ENCODE data around the gene E2F6. TPM values are rescaled to one million over a fixed set of nuclear protein-coding genes. Genes with fewer than 3 reads are reported as not detected.

The E2F6 gene
- total and polyA plus RNA-seq, 10 of the 15 experiments (the other 5 are each of a cell fraction or from before 2014, with no cell fraction given), result 4.2 to 15.5 (median 11.3) TPM

DNA sequence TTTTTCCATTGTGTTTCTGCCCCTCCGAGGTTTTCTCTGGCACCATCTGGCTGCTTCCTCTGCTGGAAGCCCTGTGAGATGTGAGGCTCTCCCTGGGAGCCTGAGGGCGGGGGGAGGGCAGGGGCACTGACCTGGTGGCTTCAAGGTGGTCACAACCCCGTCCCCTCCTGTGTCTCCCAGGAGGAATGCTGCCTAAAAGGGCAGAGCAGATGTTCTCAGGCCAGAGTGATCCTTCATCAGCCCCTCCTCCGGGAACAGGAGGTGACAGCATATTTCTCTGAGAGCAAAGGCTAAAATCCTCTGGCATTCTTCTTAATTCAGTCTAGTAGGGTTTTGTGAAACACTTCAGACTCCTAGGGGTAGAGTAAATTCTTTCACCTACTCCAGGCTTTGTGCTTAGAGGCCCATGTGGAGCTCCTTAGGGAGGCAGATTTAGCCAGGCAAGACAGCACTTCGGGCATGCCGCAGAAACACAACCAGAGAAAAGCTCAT is 49.6 kb upstream of the E2F6 start:
- intact Hi-C loops (cut with micrococcal nuclease; ENCODE audit: unreplicated experiment) (no loop called here), in situ Hi-C loops (cut with MboI) (no loop called here)
- no peaks in the 10 kb centered on the region for H3K9me3 ChIP-seq (replicated peaks; ENCODE audit: control insufficient read depth, insufficient read depth, low read length)
- H4K20me1 ChIP-seq (ENCODE audit: control insufficient read depth, insufficient read depth), result no peaks in the 10 kb centered on the region; the same call in 1 of the 2 replicates
- H3K27me3 ChIP-seq (replicated peaks in 1 of 2; ENCODE audit: control insufficient read depth in 2 of 2, insufficient read depth in 2 of 2, low read length in 1 of 2), result no peaks in the 10 kb centered on the region; a peak in 1 of 4 replicates
- ATAC-seq, result no peak
- FAIRE-seq, result no peak
- WGBS (ENCODE audit: insufficient coverage, insufficient replicate concordance, low lambda C conversion rate, missing lambda C conversion rate), result 48% methylated on average over 6 of the region's 6 CpGs
- no peak overlapping the region for H3K4me2 ChIP-seq (ENCODE audit: control insufficient read depth, insufficient read depth)
- no peak overlapping the region for H3K27ac ChIP-seq (ENCODE audit: control insufficient read depth, insufficient read depth)
- ChIA-PET POLR2A (no interaction called here), CTCF (no interaction called here), RAD21 (ENCODE audit: unreplicated experiment) (no interaction called here), SMC1A (ENCODE audit: uncharacterized antibody, unreplicated experiment) (no interaction called here)
- H3K4me3 ChIP-seq, result no peak overlapping the region
- no peaks in the 10 kb centered on the region for H3K4me1 ChIP-seq (ENCODE audit: control insufficient read depth, insufficient read depth, low read length)
- H2AFZ ChIP-seq (ENCODE audit: control insufficient read depth, low read depth, low read length), result no peak overlapping the region
- no TSS peak for BruUV-seq (replicated peaks)
- TF ChIP-seq CREM (IDR thresholded peaks at IDR 0.05; ENCODE audit: low read depth) (no peak), ZNF24 (IDR thresholded peaks at IDR 0.05) (no peak), CREB1 (IDR thresholded peaks at IDR 0.05; ENCODE audit: low read depth) (no peak), SMC3 (IDR thresholded peaks at IDR 0.05; ENCODE audit: borderline replicate concordance, low read length) (no peak), MEF2A (IDR thresholded peaks at IDR 0.05; ENCODE audit: insufficient read depth, low read depth, low read length) (no peak), ZNF274 (IDR thresholded peaks at IDR 0.05; ENCODE audit: insufficient read depth, insufficient read length) (no peak), TBL1XR1 (IDR thresholded peaks at IDR 0.05; ENCODE audit: low read depth, low read length) (no peak)
- H3K36me3 ChIP-seq (ENCODE audit: control insufficient read depth in 2 of 2, insufficient read depth in 2 of 2, low read length in 1 of 2), result no peaks in the 10 kb centered on the region
- H3K9ac ChIP-seq (ENCODE audit: control insufficient read depth, insufficient read depth, low read length), result no peak overlapping the region
- no peak for DNase-seq (ENCODE audit: low read depth, low spot score)
- H3K79me2 ChIP-seq (ENCODE audit: control insufficient read depth, insufficient read depth, low read length), result no peaks in the 10 kb centered on the region

DNA sequence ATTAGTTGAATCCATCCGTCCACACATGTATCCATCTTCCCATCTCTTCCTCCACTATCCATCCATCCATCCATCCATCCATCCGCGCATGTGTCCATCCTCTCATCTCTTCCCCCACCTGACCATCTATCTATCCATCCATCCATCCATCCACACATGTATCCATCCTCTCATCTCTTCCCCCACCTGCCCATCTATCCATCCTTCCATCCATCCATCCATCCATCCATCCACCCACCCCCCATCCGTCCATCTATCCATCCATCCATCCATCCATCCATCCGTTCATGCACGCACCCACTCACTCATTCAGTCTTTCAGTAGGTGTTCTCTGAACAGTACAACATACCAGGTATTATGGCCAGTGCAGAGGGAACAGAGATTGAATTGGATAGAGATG is 48.9 kb upstream of the E2F6 start:
- Histone ChIP-seq H3K4me1 (ENCODE audit: control insufficient read depth, insufficient read depth, low read length) (no peaks in the 10 kb centered on the region), H3K9me3 (replicated peaks; ENCODE audit: control insufficient read depth, insufficient read depth, low read length) (no peaks in the 10 kb centered on the region), H3K9ac (ENCODE audit: control insufficient read depth, insufficient read depth, low read length) (no peak overlapping the region), H3K79me2 (ENCODE audit: control insufficient read depth, insufficient read depth, low read length) (no peaks in the 10 kb centered on the region), H3K27ac (ENCODE audit: control insufficient read depth, insufficient read depth) (no peak overlapping the region), H3K4me3 (no peak overlapping the region), H4K20me1 (ENCODE audit: control insufficient read depth, insufficient read depth) (no peaks in the 10 kb centered on the region; the same call in 1 of the 2 replicates), H3K27me3 (replicated peaks in 1 of 2; ENCODE audit: control insufficient read depth in 2 of 2, insufficient read depth in 2 of 2, low read length in 1 of 2) (no peaks in the 10 kb centered on the region; a peak in 1 of 4 replicates), H3K36me3 (ENCODE audit: control insufficient read depth in 2 of 2, insufficient read depth in 2 of 2, low read length in 1 of 2) (no peaks in the 10 kb centered on the region), H3K4me2 (ENCODE audit: control insufficient read depth, insufficient read depth) (no peak overlapping the region), H2AFZ (ENCODE audit: control insufficient read depth, low read depth, low read length) (no peak overlapping the region)
- RAD21 ChIA-PET (ENCODE audit: unreplicated experiment), result no interaction called here
- intact Hi-C loops (cut with micrococcal nuclease; ENCODE audit: unreplicated experiment), result no loop called here
- 35% methylated on average over 6 of the region's 6 CpGs for WGBS (ENCODE audit: insufficient coverage, insufficient replicate concordance, low lambda C conversion rate, missing lambda C conversion rate)
- in situ Hi-C loops (cut with MboI), result no loop called here
- no peak for FAIRE-seq
- SMC1A ChIA-PET (ENCODE audit: uncharacterized antibody, unreplicated experiment), result no interaction called here
- POLR2A ChIA-PET, result no interaction called here
- CTCF ChIA-PET, result no interaction called here
- no peak for ATAC-seq
- no peak for DNase-seq (ENCODE audit: low read depth, low spot score)
- no TSS peak for BruUV-seq (replicated peaks)
- TF ChIP-seq, protein P1, sequence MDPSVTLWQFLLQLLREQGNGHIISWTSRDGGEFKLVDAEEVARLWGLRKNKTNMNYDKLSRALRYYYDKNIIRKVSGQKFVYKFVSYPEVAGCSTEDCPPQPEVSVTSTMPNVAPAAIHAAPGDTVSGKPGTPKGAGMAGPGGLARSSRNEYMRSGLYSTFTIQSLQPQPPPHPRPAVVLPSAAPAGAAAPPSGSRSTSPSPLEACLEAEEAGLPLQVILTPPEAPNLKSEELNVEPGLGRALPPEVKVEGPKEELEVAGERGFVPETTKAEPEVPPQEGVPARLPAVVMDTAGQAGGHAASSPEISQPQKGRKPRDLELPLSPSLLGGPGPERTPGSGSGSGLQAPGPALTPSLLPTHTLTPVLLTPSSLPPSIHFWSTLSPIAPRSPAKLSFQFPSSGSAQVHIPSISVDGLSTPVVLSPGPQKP (IDR thresholded peaks at IDR 0.05; ENCODE audit: low read depth, low read length), result no peak
- TF ChIP-seq, protein P2, sequence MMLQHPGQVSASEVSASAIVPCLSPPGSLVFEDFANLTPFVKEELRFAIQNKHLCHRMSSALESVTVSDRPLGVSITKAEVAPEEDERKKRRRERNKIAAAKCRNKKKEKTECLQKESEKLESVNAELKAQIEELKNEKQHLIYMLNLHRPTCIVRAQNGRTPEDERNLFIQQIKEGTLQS (IDR thresholded peaks at IDR 0.05; ENCODE audit: borderline replicate concordance, extremely low read depth, low read depth, low read length), result no peak
- TF ChIP-seq, protein P3, sequence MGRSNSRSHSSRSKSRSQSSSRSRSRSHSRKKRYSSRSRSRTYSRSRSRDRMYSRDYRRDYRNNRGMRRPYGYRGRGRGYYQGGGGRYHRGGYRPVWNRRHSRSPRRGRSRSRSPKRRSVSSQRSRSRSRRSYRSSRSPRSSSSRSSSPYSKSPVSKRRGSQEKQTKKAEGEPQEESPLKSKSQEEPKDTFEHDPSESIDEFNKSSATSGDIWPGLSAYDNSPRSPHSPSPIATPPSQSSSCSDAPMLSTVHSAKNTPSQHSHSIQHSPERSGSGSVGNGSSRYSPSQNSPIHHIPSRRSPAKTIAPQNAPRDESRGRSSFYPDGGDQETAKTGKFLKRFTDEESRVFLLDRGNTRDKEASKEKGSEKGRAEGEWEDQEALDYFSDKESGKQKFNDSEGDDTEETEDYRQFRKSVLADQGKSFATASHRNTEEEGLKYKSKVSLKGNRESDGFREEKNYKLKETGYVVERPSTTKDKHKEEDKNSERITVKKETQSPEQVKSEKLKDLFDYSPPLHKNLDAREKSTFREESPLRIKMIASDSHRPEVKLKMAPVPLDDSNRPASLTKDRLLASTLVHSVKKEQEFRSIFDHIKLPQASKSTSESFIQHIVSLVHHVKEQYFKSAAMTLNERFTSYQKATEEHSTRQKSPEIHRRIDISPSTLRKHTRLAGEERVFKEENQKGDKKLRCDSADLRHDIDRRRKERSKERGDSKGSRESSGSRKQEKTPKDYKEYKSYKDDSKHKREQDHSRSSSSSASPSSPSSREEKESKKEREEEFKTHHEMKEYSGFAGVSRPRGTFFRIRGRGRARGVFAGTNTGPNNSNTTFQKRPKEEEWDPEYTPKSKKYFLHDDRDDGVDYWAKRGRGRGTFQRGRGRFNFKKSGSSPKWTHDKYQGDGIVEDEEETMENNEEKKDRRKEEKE (IDR thresholded peaks at IDR 0.05), result no peak
- TF ChIP-seq CREB1 (IDR thresholded peaks at IDR 0.05; ENCODE audit: low read depth) (no peak), NR2C2 (IDR thresholded peaks at IDR 0.05; ENCODE audit: borderline replicate concordance, control insufficient read depth, insufficient read length, low read depth) (no peak), TCF7 (IDR thresholded peaks at IDR 0.05; ENCODE audit: borderline replicate concordance) (no peak)
